K562 (cell line): ENCODE results near the gene SEMA6B. TPM values are rescaled to one million over a fixed set of nuclear protein-coding genes. Genes with fewer than 3 reads are reported as not detected.
A peak's percentile ranks its signal among the peaks of the same experiment; 100 is the strongest.

ENCODE experiments used
- ATAC-seq: fragments of 200-7000 bp; cut with Tn5 transposase; 3 replicates; pipeline ENCODE4 v1.9.1; 2020; ENCODE audit warnings: moderate library complexity
- BruUV-seq: library from RNA; stranded (reverse); fragments of 400-500 nt; replicated peaks from 2 replicates; lab custom pipeline; 2021; lab: Mats Ljungman, UMichigan
- CTCF ChIA-PET: fragments of 300-600 bp; formaldehyde crosslinking; extraction: SDS; loops from one replicate; lab custom pipeline; 2021; ENCODE audit warnings: low intra/inter-chr PET ratio; lab: Yijun Ruan, JAX
- POLR2A ChIA-PET: fragments of 300-600, 350-650 bp; sonication (Branson Sonifier 250); formaldehyde crosslinking; extraction: SDS; loops from one replicate; lab custom pipeline; 2021; ENCODE audit warnings: antibody characterized with exemption, inconsistent platforms; lab: Yijun Ruan, JAX
- DNase-seq, 4 experiments: peaks; one replicate each; pipeline versions ENCODE4 v3.0.0 to v3.0.0-alpha.2; 2011 to 2018; ENCODE audit warnings: low spot score in 3 of 4, mixed read lengths in 3 of 4; ENCODE audit errors: extremely low read depth in 1 of 4
- FAIRE-seq: peaks from 2 replicates; lab custom pipeline; 2011; peaks lifted over from hg19 to GRCh38; lab: Jason Lieb, UNC
- H2AFZ ChIP-seq: 2 replicates; pipeline ENCODE4 v1.6.0; 2011; ENCODE audit warnings: low read depth, low read length, control low read depth, inconsistent platforms
- H3K27ac ChIP-seq: fragments of 200-600 bp; 3 replicates; pipeline ENCODE4 v1.8.0; 2011; ENCODE audit warnings: low read depth, mild to moderate bottlenecking, control low read depth, inconsistent platforms, low read length, moderate library complexity, mixed read lengths; ENCODE audit errors: extremely low read depth
- H3K27me3 ChIP-seq, 2 experiments: fragments of 300-600 bp in 1 of 2; 2 replicates in 1 of 2; 3 replicates in 1 of 2; pipeline versions ENCODE4 v1.6.0 to v1.8.0; 2011; ENCODE audit warnings: inconsistent platforms in 2 of 2, low read length in 2 of 2, mild to moderate bottlenecking in 1 of 2, mixed read lengths in 1 of 2, moderate library complexity in 1 of 2; ENCODE audit not compliant: control insufficient read depth in 2 of 2, insufficient read depth in 2 of 2
- H3K36me3 ChIP-seq: fragments of 300-600 bp; 3 replicates; pipeline ENCODE4 v1.8.0; 2011; ENCODE audit warnings: mild to moderate bottlenecking, low read length, inconsistent platforms; ENCODE audit not compliant: control insufficient read depth, insufficient read depth
- H3K4me1 ChIP-seq, 2 experiments: fragments of 200-600 bp in 1 of 2; replicated peaks in 1 of 2; 2 replicates in 1 of 2; 3 replicates in 1 of 2; pipeline versions ENCODE4 v1.5.1 to v1.8.0; 2011; ENCODE audit warnings: inconsistent platforms in 2 of 2, low read length in 2 of 2, mild to moderate bottlenecking in 1 of 2, mixed read lengths in 1 of 2, moderate library complexity in 1 of 2; ENCODE audit not compliant: control insufficient read depth in 2 of 2, insufficient read depth in 2 of 2
- H3K4me2 ChIP-seq: 2 replicates; pipeline ENCODE4 v1.6.1; 2011; ENCODE audit warnings: low read length, control low read depth, inconsistent platforms, mixed read lengths; ENCODE audit not compliant: insufficient read depth
- H3K4me3 ChIP-seq: fragments of 200-600 bp; sonication (generic), shearing (Covaris generic); 2 replicates; pipeline ENCODE4 v1.5.1; 2016; ENCODE audit warnings: control low read depth, inconsistent platforms
- H3K79me2 ChIP-seq: fragments of 200-600 bp; 3 replicates; pipeline ENCODE4 v1.8.0; 2011; ENCODE audit warnings: low read length, inconsistent platforms; ENCODE audit not compliant: control insufficient read depth, insufficient read depth
- H3K9ac ChIP-seq, 2 experiments: 2 replicates each; pipeline versions ENCODE4 v1.6.0 to v1.6.1; 2011; ENCODE audit warnings: low read depth in 2 of 2, low read length in 2 of 2, control low read depth in 1 of 2, inconsistent platforms in 1 of 2, mild to moderate bottlenecking in 1 of 2, mixed read lengths in 1 of 2; ENCODE audit not compliant: insufficient read depth in 1 of 2
- H3K9me1 ChIP-seq: one replicate; pipeline ENCODE4 v1.6.0; 2011; ENCODE audit warnings: inconsistent platforms, mild to moderate bottlenecking, low read length, moderate library complexity; ENCODE audit not compliant: control insufficient read depth, insufficient read depth
- H3K9me3 ChIP-seq: replicated peaks from 2 replicates; pipeline ENCODE4 v1.5.1; 2011; ENCODE audit warnings: low read depth, low read length, inconsistent platforms; ENCODE audit not compliant: control insufficient read depth, insufficient read depth
- H4K20me1 ChIP-seq: replicated peaks from 2 replicates; pipeline ENCODE4 v1.6.1; 2011; ENCODE audit warnings: low read length, inconsistent platforms, mixed read lengths; ENCODE audit not compliant: control insufficient read depth, insufficient read depth
- ATF1 ChIP-seq, 2 experiments: fragments of 450-650 bp in 1 of 2; IDR thresholded peaks; 2 replicates each; pipeline ENCODE4 v1.6.1; 2016; ENCODE audit warnings: missing compliant biosample characterization in 1 of 2, missing genetic modification characterization in 1 of 2
- DPF2 ChIP-seq: fragments of 450-650 bp; IDR thresholded peaks from 2 replicates; pipeline ENCODE4 v1.6.1; 2016
- EHMT2 ChIP-seq: fragments of 450-650 bp; IDR thresholded peaks from 2 replicates; pipeline ENCODE4 v1.6.1; 2018; ENCODE audit warnings: antibody characterized with exemption
- ELF2 ChIP-seq: fragments of 250-450 bp; sonication (Bioruptor Pico); IDR thresholded peaks from 2 replicates; pipeline ENCODE4 v1.5.0; 2021; ENCODE audit warnings: mild to moderate bottlenecking
- ESRRA ChIP-seq: fragments of 450-650 bp; IDR thresholded peaks from 2 replicates; pipeline ENCODE4 v1.6.1; 2014; ENCODE audit warnings: low read depth, mild to moderate bottlenecking, moderate library complexity, borderline replicate concordance
- NBN ChIP-seq: fragments of 450-650 bp; IDR thresholded peaks from 2 replicates; pipeline ENCODE4 v1.6.1; 2016; ENCODE audit warnings: low read depth, mild to moderate bottlenecking
- SIN3A ChIP-seq, 2 experiments: fragments of 150-350 bp in 1 of 2; IDR thresholded peaks; 2 replicates each; pipeline ENCODE4 v1.6.1; 2011 to 2016; ENCODE audit warnings: borderline replicate concordance in 2 of 2, low read depth in 2 of 2, low read length in 2 of 2, mild to moderate bottlenecking in 2 of 2, moderate library complexity in 2 of 2; ENCODE audit not compliant: control insufficient read depth in 1 of 2
- SMC3 ChIP-seq: conservative IDR thresholded peaks from 2 replicates; pipeline ENCODE4 v1.6.1; 2011; ENCODE audit warnings: low read depth, low read length, improper control_type of control experiment; ENCODE audit not compliant: insufficient read depth
- STAG1 ChIP-seq: sonication (generic); formaldehyde crosslinking; IDR thresholded peaks from 2 replicates; pipeline ENCODE4 v1.5.0; 2020; ENCODE audit warnings: missing genetic modification reagents, borderline replicate concordance
- TGIF2 ChIP-seq: sonication (generic); formaldehyde crosslinking; IDR thresholded peaks from 2 replicates; pipeline ENCODE4 v1.8.1; 2022; ENCODE audit warnings: mild to moderate bottlenecking, missing genetic modification reagents, moderate library complexity
- ZNF124 ChIP-seq: sonication (generic); formaldehyde crosslinking; IDR thresholded peaks from 2 replicates; pipeline ENCODE4 v1.8.1; 2022; ENCODE audit warnings: missing genetic modification reagents
- ZNF512 ChIP-seq: IDR thresholded peaks from 2 replicates; pipeline ENCODE4 v1.6.1; 2016; ENCODE audit warnings: missing genetic modification characterization, missing compliant biosample characterization
- ZNF740 ChIP-seq, 3 experiments: fragments of 200-800 bp in 1 of 3; sonication (Bioruptor generic) in 1 of 3; sonication (generic) in 1 of 3; formaldehyde crosslinking in 1 of 3; IDR thresholded peaks; 2 replicates each; pipeline versions ENCODE4 v1.6.1 to v1.8.0; 2016 to 2022; ENCODE audit warnings: mild to moderate bottlenecking in 2 of 3, missing compliant biosample characterization in 2 of 3, missing genetic modification characterization in 2 of 3, missing genetic modification reagents in 1 of 3
- WGBS: fragments of 100-300 bp; shearing (Covaris generic); methylation state at CpG from one replicate; pipeline ENCODE4 v1.1.6; 2016; ENCODE audit warnings: low coverage, mixed read lengths; ENCODE audit not compliant: insufficient coverage; ENCODE audit errors: missing lambda C conversion rate; 5-methylcytosine and 5-hydroxymethylcytosine counted together
- in situ Hi-C: fragments of 300-500 bp; cut with MboI; formaldehyde crosslinking; loops from 4 replicates; pipeline ENCODE4 v1.15.0; 2018; ENCODE audit warnings: inconsistent platforms, mixed read lengths
- intact Hi-C: fragments of 100-400 bp; cut with micrococcal nuclease; formaldehyde crosslinking; loops from 2 replicates; pipeline ENCODE4 v1.14.2; 2022
- polyA plus RNA-seq, 8 experiments: library from polyadenylated mRNA; depleted of rRNA in 4 of 8; stranded (reverse) in 5 of 8; unstranded in 3 of 8; fragments of >200 nt; fragmentation: Nextera tagmentation in 2 of 8; fragmentation: Illumina TruSeq in 1 of 8; extraction: Ambion mirVana in 2 of 8; extraction: Trizol in 1 of 8; gene quantifications; 2 replicates each; pipeline versions ENCODE4 v1.2.1 to v1.2.3, GENCODE V29; 2011 to 2014; ENCODE audit warnings: inconsistent platforms in 1 of 8, missing spikeins in 1 of 8
- total RNA-seq, 7 experiments: library from RNA; depleted of rRNA in 6 of 7; stranded (reverse); fragments of >200 nt in 6 of 7; fragmentation: Illumina TruSeq in 2 of 7; extraction: Trizol in 2 of 7; gene quantifications; 2 replicates each; pipeline versions ENCODE4 v1.2.1 to v1.2.3, GENCODE V29; 2011 to 2021; ENCODE audit warnings: low replicate concordance in 1 of 7
- TF ChIP-seq, protein P1 (sequence below): sonication (generic); formaldehyde crosslinking; IDR thresholded peaks from 2 replicates; pipeline ENCODE4 v1.8.0; 2022; ENCODE audit warnings: missing genetic modification reagents, mild to moderate bottlenecking, moderate library complexity, borderline replicate concordance

The SEMA6B gene
- total and polyA plus RNA-seq, 9 of the 15 experiments (the other 6 are each of a cell fraction or from before 2014, with no cell fraction given): 0.65 to 4.6 (median 2.5) TPM; not detected in 2

DNA sequence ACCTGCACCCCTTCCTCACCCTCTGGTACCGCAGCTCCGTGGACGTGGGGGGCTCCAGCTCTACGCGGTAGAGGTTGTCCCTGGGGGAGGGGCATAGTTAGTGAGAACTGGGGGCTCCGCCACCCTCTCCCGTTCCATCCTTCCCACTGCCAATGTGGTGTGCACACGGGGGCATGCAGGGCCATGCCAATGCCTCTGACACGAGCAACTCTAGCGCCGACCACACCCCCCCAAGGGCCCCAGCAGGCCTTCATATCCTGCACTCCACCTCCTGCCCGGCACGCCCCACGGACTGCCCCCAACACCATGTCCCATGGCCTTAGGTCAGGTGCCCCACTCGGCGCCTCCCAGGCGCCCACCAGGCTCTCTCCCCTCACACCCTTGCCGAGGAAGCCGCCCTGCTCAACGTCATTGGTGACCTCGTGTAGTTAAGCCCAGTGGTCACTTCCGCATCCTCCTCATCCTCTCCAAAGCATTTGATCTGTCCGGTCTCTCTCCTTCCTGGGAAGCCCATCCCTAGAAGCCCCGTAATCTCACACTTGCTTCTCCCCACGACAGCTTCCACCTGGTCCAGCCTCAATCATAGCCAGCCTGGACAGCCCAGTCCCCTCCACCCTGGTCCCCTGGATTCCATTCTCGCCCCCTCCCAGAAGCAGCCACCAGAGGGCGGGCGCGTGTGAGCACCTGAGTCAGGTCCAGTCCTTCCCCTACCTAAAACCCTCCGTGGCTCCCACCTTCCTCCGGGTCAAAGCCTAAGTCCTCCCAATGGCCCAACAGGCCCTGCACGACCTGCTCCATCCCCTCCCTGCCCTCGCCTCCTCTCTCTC lies 2.1 kb downstream of the SEMA6B start:
- intact Hi-C loops (loop anchor here (5.0 kb wide), 1 partner anchor 80 kb away; the partner anchor contains the start of gene TNFAIP8L1), in situ Hi-C loops (no loop called here)
- Histone ChIP-seq H3K9ac (peak overlapping the region; percentile 28 to 88; a peak in 3 of 4 replicates), H3K4me3 (peak overlapping the region; percentile 40), H3K9me3 (no peaks in the 10 kb centered on the region), H3K4me2 (peak overlapping the region; percentile 94), H2AFZ (peak overlapping the region; percentile 89), H3K4me1 (peaks cover 11 to 49% of the 10 kb centered on the region in 2 experiments), H3K9me1 (no peaks in the 10 kb centered on the region), H3K36me3 (no peaks in the 10 kb centered on the region), H3K27me3 (no peaks in the 10 kb centered on the region), H4K20me1 (no peaks in the 10 kb centered on the region), H3K27ac (no peak overlapping the region; the same call in 2 of the 3 replicates), H3K79me2 (no peaks in the 10 kb centered on the region)
- DNase-seq (peak; percentile 65 to 85 (median 72)), FAIRE-seq (peak; percentile 29), ATAC-seq (peak; percentile 72)
- no TSS peak for BruUV-seq
- 4% methylated on average over 33 of the region's 33 CpGs for WGBS
- ChIA-PET CTCF (interaction anchor here (0.6 to 3.2 kb wide), 3 partner anchors 17 to 80 kb away, joined by 3 to 29 read pairs (median 4); no protein-coding TSS in a partner anchor), POLR2A (interaction anchor here (1.1 to 1.2 kb wide), 2 partner anchors 10 to 16 kb away, joined by 3 read pairs; no protein-coding TSS in a partner anchor)
- peak; percentile 75; the same call in 1 of the 2 replicates for TF ChIP-seq NBN
- no peak for TF ChIP-seq ZNF512
- peak; percentile 65 for TF ChIP-seq ESRRA
- TF ChIP-seq, protein P1, sequence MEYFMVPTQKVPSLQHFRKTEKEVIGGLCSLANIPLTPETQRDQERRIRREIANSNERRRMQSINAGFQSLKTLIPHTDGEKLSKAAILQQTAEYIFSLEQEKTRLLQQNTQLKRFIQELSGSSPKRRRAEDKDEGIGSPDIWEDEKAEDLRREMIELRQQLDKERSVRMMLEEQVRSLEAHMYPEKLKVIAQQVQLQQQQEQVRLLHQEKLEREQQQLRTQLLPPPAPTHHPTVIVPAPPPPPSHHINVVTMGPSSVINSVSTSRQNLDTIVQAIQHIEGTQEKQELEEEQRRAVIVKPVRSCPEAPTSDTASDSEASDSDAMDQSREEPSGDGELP (CRISPR knock-in tag): 0 out of 2 replicates have a peak, but pooled peaks have one; percentile 12
- TF ChIP-seq EHMT2: no peak
- no peak; the same call in 1 of the 2 replicates for TF ChIP-seq SMC3
- 0 out of 4 replicates have a peak, but pooled peaks of 1 of the 2 experiments have one; percentile 50 for TF ChIP-seq SIN3A (IDR thresholded peaks at IDR 0.05; ENCODE audit: borderline replicate concordance in 2 of 2, control insufficient read depth in 1 of 2, low read depth in 2 of 2, low read length in 2 of 2)
- peak; percentile 73 for TF ChIP-seq ZNF740 (CRISPR knock-in tag; IDR thresholded peaks at IDR 0.05)
- TF ChIP-seq ZNF740 (tag; IDR thresholded peaks at IDR 0.05): no peak
- no peak for TF ChIP-seq ZNF124 (CRISPR knock-in tag)
- TF ChIP-seq ELF2 (CRISPR knock-in tag): peak; percentile 13; the same call in 1 of the 2 replicates
- TF ChIP-seq DPF2: 0 out of 2 replicates have a peak, but pooled peaks have one; percentile 47
- no peak for TF ChIP-seq ATF1 (CRISPR knock-in tag; IDR thresholded peaks at IDR 0.05)
- TF ChIP-seq ATF1 (tag; IDR thresholded peaks at IDR 0.05): peak; percentile 50; the same call in 1 of the 2 replicates
- TF ChIP-seq TGIF2: no peak
- no peak; the same call in 1 of the 2 replicates for TF ChIP-seq STAG1 (CRISPR knock-in tag)
